ENCODE data around the gene HIVEP1. TPM values are rescaled to one million over a fixed set of nuclear protein-coding genes. Genes with fewer than 3 reads are reported as not detected.

Gene HIVEP1
- polyA plus RNA-seq, 3 donors = 1.7 to 8.7 (median 2.7) TPM

GRCh38 chr6:12011276-12012037 lies 655 bp upstream of the HIVEP1 start:
- no peaks in the 10 kb centered on the region for H3K9me3 ChIP-seq (replicated peaks in 1 of 2; ENCODE audit: control insufficient read depth in 1 of 2, insufficient read depth in 1 of 2, low read length in 2 of 2)
- peaks cover 0 to 9% of the 10 kb centered on the region in 2 donors for H3K36me3 ChIP-seq (replicated peaks in 1 of 2; ENCODE audit: control insufficient read depth in 1 of 2, insufficient read depth in 2 of 2, low read length in 2 of 2)
- no peaks in the 10 kb centered on the region for H3K27me3 ChIP-seq (ENCODE audit: control insufficient read depth in 2 of 2, insufficient read depth in 2 of 2, low read length in 2 of 2)
- no peak overlapping the region for H2AFZ ChIP-seq (ENCODE audit: insufficient read depth, low read depth, low read length, poor library complexity, severe bottlenecking)
- TF ChIP-seq CTCF (IDR thresholded peaks at IDR 0.05) = no peak
- intact Hi-C loops (cut with micrococcal nuclease) = loop anchor here (5.0 kb wide), 1 partner anchor 34 kb away; no protein-coding TSS in a partner anchor
- H3K79me2 ChIP-seq (ENCODE audit: insufficient read depth, low read length) = peaks cover 9% of the 10 kb centered on the region
- Mint-ChIP-seq H3K27ac (peak overlapping the region in 6 of 7 donors; percentile 86 to 98 (median 96)), H3K27me3 (ENCODE audit: low read depth in 3 of 3) (peaks cover 0 to 5% (median 5%) of the 10 kb centered on the region in 3 donors), H3K9me3 (peaks cover 0 to 9% (median 4%) of the 10 kb centered on the region in 7 donors), H3K4me3 (peak overlapping the region; percentile 26 to 85), H3K36me3 (peaks cover 18% of the 10 kb centered on the region in 2 donors), H3K4me1 (peaks cover 35% of the 10 kb centered on the region)
- H3K4me2 ChIP-seq (replicated peaks; ENCODE audit: extremely low read depth, low read length, poor library complexity, severe bottlenecking) = no peak overlapping the region
- peak overlapping the region; percentile 88 for H3K9ac ChIP-seq (ENCODE audit: insufficient read depth, low read length, poor library complexity, severe bottlenecking)
- peaks cover 4% of the 10 kb centered on the region for H4K20me1 ChIP-seq (ENCODE audit: insufficient read depth, low read length)
- peaks cover 20 to 30% of the 10 kb centered on the region in 2 donors for H3K4me1 ChIP-seq (ENCODE audit: control insufficient read depth in 1 of 2, insufficient read depth in 2 of 2, low read length in 2 of 2)
- peak; percentile 94 to 99 (median 97) for DNase-seq
- H3K4me3 ChIP-seq (replicated peaks in 1 of 3; ENCODE audit: low read depth in 2 of 3, low read length in 3 of 3) = peak overlapping the region in 2 of 3 experiments; percentile 54 to 95
- peak overlapping the region in 1 of 2 donors; percentile 97 for H3K27ac ChIP-seq (ENCODE audit: low read depth in 1 of 2, low read length in 2 of 2)
- under 1% methylated on average over 52 of the region's 99 CpGs for WGBS (ENCODE audit: insufficient coverage)

GRCh38 chr6:12012558-12013306 lies 620 bp downstream of the HIVEP1 start:
- peak overlapping the region; percentile 2 for H2AFZ ChIP-seq (ENCODE audit: insufficient read depth, low read depth, low read length, poor library complexity, severe bottlenecking)
- intact Hi-C loops (cut with micrococcal nuclease) = loop anchor here (5.0 kb wide), 1 partner anchor 35 kb away; no protein-coding TSS in a partner anchor
- 1% methylated on average over 22 of the region's 60 CpGs for WGBS (ENCODE audit: insufficient coverage)
- H4K20me1 ChIP-seq (ENCODE audit: insufficient read depth, low read length) = peaks cover 4% of the 10 kb centered on the region
- H3K9me3 ChIP-seq (replicated peaks in 1 of 2; ENCODE audit: control insufficient read depth in 1 of 2, insufficient read depth in 1 of 2, low read length in 2 of 2) = peaks cover 0 to 6% of the 10 kb centered on the region in 2 donors
- Mint-ChIP-seq H3K36me3 (peaks cover 29 to 30% of the 10 kb centered on the region in 2 donors), H3K4me1 (peaks cover 35% of the 10 kb centered on the region), H3K9me3 (peaks cover 0 to 15% (median 10%) of the 10 kb centered on the region in 7 donors), H3K4me3 (peak overlapping the region; percentile 96 to 99), H3K27me3 (ENCODE audit: low read depth in 3 of 3) (peaks cover 2 to 5% (median 5%) of the 10 kb centered on the region in 3 donors), H3K27ac (peak overlapping the region; percentile 85 to 97 (median 93))
- peak overlapping the region; percentile 81 for H3K4me2 ChIP-seq (replicated peaks; ENCODE audit: extremely low read depth, low read length, poor library complexity, severe bottlenecking)
- peaks cover 9% of the 10 kb centered on the region for H3K79me2 ChIP-seq (ENCODE audit: insufficient read depth, low read length)
- H3K4me3 ChIP-seq (replicated peaks in 1 of 3; ENCODE audit: low read depth in 2 of 3, low read length in 3 of 3) = peak overlapping the region; percentile 75 to 95 (median 86)
- peak overlapping the region; percentile 88 for H3K9ac ChIP-seq (ENCODE audit: insufficient read depth, low read length, poor library complexity, severe bottlenecking)
- peak; percentile 72 to 91 (median 82) for DNase-seq
- H3K36me3 ChIP-seq (replicated peaks in 1 of 2; ENCODE audit: control insufficient read depth in 1 of 2, insufficient read depth in 2 of 2, low read length in 2 of 2) = peaks cover 5 to 22% of the 10 kb centered on the region in 2 donors
- H3K4me1 ChIP-seq (ENCODE audit: control insufficient read depth in 1 of 2, insufficient read depth in 2 of 2, low read length in 2 of 2) = peaks cover 20 to 30% of the 10 kb centered on the region in 2 donors
- H3K27me3 ChIP-seq (ENCODE audit: control insufficient read depth in 2 of 2, insufficient read depth in 2 of 2, low read length in 2 of 2) = no peaks in the 10 kb centered on the region
- H3K27ac ChIP-seq (ENCODE audit: low read depth in 1 of 2, low read length in 2 of 2) = peak overlapping the region; percentile 46 to 92
- TF ChIP-seq CTCF (IDR thresholded peaks at IDR 0.05) = no peak
